K562 (cell line): Measurements from ENCODE around the gene ANKS1B. TPM values are rescaled to one million over a fixed set of nuclear protein-coding genes. Genes with fewer than 3 reads are reported as not detected.

Experiments used
- ATAC-seq: fragments of 200-7000 bp; cut with Tn5 transposase; 3 replicates; pipeline ENCODE4 v1.9.1; 2020; ENCODE audit warnings: moderate library complexity
- BruUV-seq: library from RNA; stranded (reverse); fragments of 400-500 nt; replicated peaks from 2 replicates; lab custom pipeline; 2021; lab: Mats Ljungman, UMichigan
- CTCF ChIA-PET: fragments of 300-600 bp; formaldehyde crosslinking; extraction: SDS; loops from one replicate; lab custom pipeline; 2021; ENCODE audit warnings: low intra/inter-chr PET ratio; lab: Yijun Ruan, JAX
- POLR2A ChIA-PET: fragments of 300-600, 350-650 bp; sonication (Branson Sonifier 250); formaldehyde crosslinking; extraction: SDS; loops from one replicate; lab custom pipeline; 2021; ENCODE audit warnings: antibody characterized with exemption, inconsistent platforms; lab: Yijun Ruan, JAX
- DNase-seq, 4 experiments: peaks; one replicate each; pipeline versions ENCODE4 v3.0.0 to v3.0.0-alpha.2; 2011 to 2018; ENCODE audit warnings: low spot score in 3 of 4, mixed read lengths in 3 of 4; ENCODE audit errors: extremely low read depth in 1 of 4
- FAIRE-seq: peaks from 2 replicates; lab custom pipeline; 2011; peaks lifted over from hg19 to GRCh38; lab: Jason Lieb, UNC
- H2AFZ ChIP-seq: 2 replicates; pipeline ENCODE4 v1.6.0; 2011; ENCODE audit warnings: low read depth, low read length, control low read depth, inconsistent platforms
- H3K27ac ChIP-seq: fragments of 200-600 bp; 3 replicates; pipeline ENCODE4 v1.8.0; 2011; ENCODE audit warnings: low read depth, mild to moderate bottlenecking, control low read depth, inconsistent platforms, low read length, moderate library complexity, mixed read lengths; ENCODE audit errors: extremely low read depth
- H3K27me3 ChIP-seq, 2 experiments: fragments of 300-600 bp in 1 of 2; 2 replicates in 1 of 2; 3 replicates in 1 of 2; pipeline versions ENCODE4 v1.6.0 to v1.8.0; 2011; ENCODE audit warnings: inconsistent platforms in 2 of 2, low read length in 2 of 2, mild to moderate bottlenecking in 1 of 2, mixed read lengths in 1 of 2, moderate library complexity in 1 of 2; ENCODE audit not compliant: control insufficient read depth in 2 of 2, insufficient read depth in 2 of 2
- H3K36me3 ChIP-seq: fragments of 300-600 bp; 3 replicates; pipeline ENCODE4 v1.8.0; 2011; ENCODE audit warnings: mild to moderate bottlenecking, low read length, inconsistent platforms; ENCODE audit not compliant: control insufficient read depth, insufficient read depth
- H3K4me1 ChIP-seq, 2 experiments: fragments of 200-600 bp in 1 of 2; replicated peaks in 1 of 2; 2 replicates in 1 of 2; 3 replicates in 1 of 2; pipeline versions ENCODE4 v1.5.1 to v1.8.0; 2011; ENCODE audit warnings: inconsistent platforms in 2 of 2, low read length in 2 of 2, mild to moderate bottlenecking in 1 of 2, mixed read lengths in 1 of 2, moderate library complexity in 1 of 2; ENCODE audit not compliant: control insufficient read depth in 2 of 2, insufficient read depth in 2 of 2
- H3K4me2 ChIP-seq: 2 replicates; pipeline ENCODE4 v1.6.1; 2011; ENCODE audit warnings: low read length, control low read depth, inconsistent platforms, mixed read lengths; ENCODE audit not compliant: insufficient read depth
- H3K4me3 ChIP-seq: fragments of 200-600 bp; sonication (generic), shearing (Covaris generic); 2 replicates; pipeline ENCODE4 v1.5.1; 2016; ENCODE audit warnings: control low read depth, inconsistent platforms
- H3K79me2 ChIP-seq: fragments of 200-600 bp; 3 replicates; pipeline ENCODE4 v1.8.0; 2011; ENCODE audit warnings: low read length, inconsistent platforms; ENCODE audit not compliant: control insufficient read depth, insufficient read depth
- H3K9ac ChIP-seq, 2 experiments: 2 replicates each; pipeline versions ENCODE4 v1.6.0 to v1.6.1; 2011; ENCODE audit warnings: low read depth in 2 of 2, low read length in 2 of 2, control low read depth in 1 of 2, inconsistent platforms in 1 of 2, mild to moderate bottlenecking in 1 of 2, mixed read lengths in 1 of 2; ENCODE audit not compliant: insufficient read depth in 1 of 2
- H3K9me1 ChIP-seq: one replicate; pipeline ENCODE4 v1.6.0; 2011; ENCODE audit warnings: inconsistent platforms, mild to moderate bottlenecking, low read length, moderate library complexity; ENCODE audit not compliant: control insufficient read depth, insufficient read depth
- H3K9me3 ChIP-seq: replicated peaks from 2 replicates; pipeline ENCODE4 v1.5.1; 2011; ENCODE audit warnings: low read depth, low read length, inconsistent platforms; ENCODE audit not compliant: control insufficient read depth, insufficient read depth
- H4K20me1 ChIP-seq: replicated peaks from 2 replicates; pipeline ENCODE4 v1.6.1; 2011; ENCODE audit warnings: low read length, inconsistent platforms, mixed read lengths; ENCODE audit not compliant: control insufficient read depth, insufficient read depth
- ATF7 ChIP-seq: fragments of 450-650 bp; IDR thresholded peaks from 2 replicates; pipeline ENCODE4 v1.7.1; 2014; ENCODE audit warnings: mild to moderate bottlenecking, moderate library complexity
- PML ChIP-seq: IDR thresholded peaks from 2 replicates; pipeline ENCODE4 v1.6.1; 2012; ENCODE audit warnings: low read length, inconsistent platforms
- POLR3G ChIP-seq: IDR thresholded peaks from 2 replicates; pipeline ENCODE4 v1.6.1; 2011; ENCODE audit not compliant: insufficient read length, insufficient replicate concordance; ENCODE audit errors: extremely low read depth
- THRAP3 ChIP-seq: fragments of 450-650 bp; IDR thresholded peaks from 2 replicates; pipeline ENCODE4 v1.6.1; 2016; ENCODE audit warnings: mild to moderate bottlenecking, inconsistent platforms, borderline replicate concordance
- in situ Hi-C: fragments of 300-500 bp; cut with MboI; formaldehyde crosslinking; loops from 4 replicates; pipeline ENCODE4 v1.15.0; 2018; ENCODE audit warnings: inconsistent platforms, mixed read lengths
- intact Hi-C: fragments of 100-400 bp; cut with micrococcal nuclease; formaldehyde crosslinking; loops from 2 replicates; pipeline ENCODE4 v1.14.2; 2022
- polyA plus RNA-seq, 8 experiments: library from polyadenylated mRNA; depleted of rRNA in 4 of 8; stranded (reverse) in 5 of 8; unstranded in 3 of 8; fragments of >200 nt; fragmentation: Nextera tagmentation in 2 of 8; fragmentation: Illumina TruSeq in 1 of 8; extraction: Ambion mirVana in 2 of 8; extraction: Trizol in 1 of 8; gene quantifications; 2 replicates each; pipeline versions ENCODE4 v1.2.1 to v1.2.3, GENCODE V29; 2011 to 2014; ENCODE audit warnings: inconsistent platforms in 1 of 8, missing spikeins in 1 of 8
- total RNA-seq, 7 experiments: library from RNA; depleted of rRNA in 6 of 7; stranded (reverse); fragments of >200 nt in 6 of 7; fragmentation: Illumina TruSeq in 2 of 7; extraction: Trizol in 2 of 7; gene quantifications; 2 replicates each; pipeline versions ENCODE4 v1.2.1 to v1.2.3, GENCODE V29; 2011 to 2021; ENCODE audit warnings: low replicate concordance in 1 of 7

ANKS1B gene
- total and polyA plus RNA-seq, 9 of the 15 experiments (the other 6 are each of a cell fraction or from before 2014, with no cell fraction given), result 0.04 to 0.47 (median 0.28) TPM; not detected in 4

DNA sequence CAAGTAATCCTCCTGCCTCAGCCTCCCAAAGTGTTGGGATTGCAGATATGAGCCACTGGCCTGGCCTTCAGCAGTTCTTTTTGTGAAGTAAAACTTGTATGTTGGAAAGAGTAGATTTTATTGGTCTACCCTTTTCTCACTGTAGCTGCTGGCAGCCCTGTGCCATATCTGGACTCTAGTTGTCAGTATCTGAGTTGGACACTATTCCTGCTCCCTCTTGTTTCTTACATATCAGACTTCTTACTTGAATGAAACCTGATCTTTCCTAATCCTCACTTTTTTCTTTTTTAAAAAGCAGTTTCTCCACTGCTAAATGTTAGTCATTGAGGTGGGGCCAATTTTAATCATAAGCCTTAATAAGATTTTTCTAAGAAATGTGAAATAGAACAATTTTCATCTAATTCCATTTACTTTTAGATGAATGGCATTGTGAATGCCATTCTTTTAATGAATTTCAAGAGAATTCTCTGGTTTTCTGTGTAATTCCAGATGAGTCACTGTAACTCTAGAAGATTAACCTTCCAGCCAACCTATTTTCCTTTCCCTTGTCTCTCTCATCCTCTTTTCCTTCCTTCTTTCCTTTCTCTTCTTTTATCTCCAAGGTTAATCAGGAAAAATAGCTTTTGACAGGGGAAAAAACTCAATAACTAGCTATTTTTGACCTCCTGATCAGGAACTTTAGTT, 1250.9 kb downstream of the ANKS1B start (continued):
- no peak for TF ChIP-seq THRAP3

- ChIA-PET POLR2A (interaction anchor here (0.5 to 1.6 kb wide), 3 partner anchors 10 to 13 kb away, joined by 3 to 7 read pairs (median 3); no protein-coding TSS in a partner anchor), CTCF (no interaction called here)
- in situ Hi-C loops (no loop called here), intact Hi-C loops (no loop called here)
- H3K79me2 ChIP-seq, result no peaks in the 10 kb centered on the region
- ATAC-seq, result no peak
- no peaks in the 10 kb centered on the region for H3K9me1 ChIP-seq
- BruUV-seq, result no TSS peak
- H3K4me1 ChIP-seq, result no peaks in the 10 kb centered on the region; a peak in 1 of 5 replicates
- H3K27me3 ChIP-seq, result no peaks in the 10 kb centered on the region
- H3K36me3 ChIP-seq, result peaks cover 14% of the 10 kb centered on the region
- no peak overlapping the region for H3K4me2 ChIP-seq
- H3K9ac ChIP-seq, result no peak overlapping the region
- no peak overlapping the region for H3K27ac ChIP-seq
- TF ChIP-seq PML, result no peak
- no peak for TF ChIP-seq ATF7
- TF ChIP-seq POLR3G, result no peak
- no peaks in the 10 kb centered on the region for H4K20me1 ChIP-seq
- no peak overlapping the region for H3K4me3 ChIP-seq
- no peaks in the 10 kb centered on the region for H3K9me3 ChIP-seq
- no peak for FAIRE-seq
- no peak for DNase-seq
- H2AFZ ChIP-seq, result no peak overlapping the region
These were observed 1254.3 kb downstream of the ANKS1B start for GRCh38 chr12:98730412-98730811.
